Left cardiac atrium (tissue), 4 donors: ENCODE results near the gene REP15. TPM values are rescaled to one million over a fixed set of nuclear protein-coding genes. Genes with fewer than 3 reads are reported as not detected.
"Not testable (repeated sequence)": the region's sequence is repeated elsewhere in the genome, so short reads cannot be mapped to it uniquely, and the experiment has no call there.

Experiments used
- ATAC-seq, 2 donors: fragments of 200-7000 bp; cut with Tn5 transposase; one replicate each; pipeline ENCODE4 v1.9.1; 2020; ENCODE audit warnings: mild to moderate bottlenecking in 2 of 2, moderate library complexity in 2 of 2
- DNase-seq: peaks from one replicate; pipeline ENCODE4 v3.0.0-alpha.2; 2020
- intact Hi-C, 2 donors: fragments of 100-400 bp; cut with DNase I; formaldehyde crosslinking; loops; one replicate each; pipeline versions ENCODE4 v1.14.1 to v1.15.1; 2022 to 2023
- total RNA-seq, 2 donors: library from RNA; stranded (reverse); fragmentation: NEBNext Ultra II Directional; extraction: Animal tissue kit (Norgen Biotek cat#: 25700); gene quantifications; one replicate each; pipeline ENCODE4 v1.2.1, GENCODE V29; 2021
- donor health status: DM: no; HTN: yes; CAD: no.
- donor health status: DM: no; HTN: yes; CAD: no; lungs with severe emphysema.
- donor health status: DM: yes; HTN: yes; CAD: no.
- donor health status: Dilated cardiomyopathy.

Gene REP15
- total RNA-seq, 2 donors from 2014 or later, result 3.2 to 3.5 TPM

DNA sequence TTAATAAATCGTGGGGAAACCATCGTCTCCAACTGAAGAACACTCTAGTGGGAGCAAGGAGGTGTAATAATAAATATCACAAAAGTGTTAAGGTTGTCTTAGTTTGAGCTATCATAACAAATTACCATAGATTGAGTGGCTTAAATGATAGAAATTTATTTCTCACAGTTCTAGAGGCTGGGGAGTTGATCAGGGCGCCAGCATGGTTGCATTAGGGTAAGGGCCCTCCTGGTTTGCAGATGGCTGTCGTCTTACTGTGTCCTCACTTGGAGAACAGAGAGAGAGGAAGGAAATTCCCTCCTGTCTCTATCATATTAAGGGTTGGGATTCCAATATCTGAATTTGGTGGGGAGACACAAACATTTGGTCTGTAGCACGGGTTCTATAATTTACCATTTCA lies 47.4 kb downstream of the REP15 start:
- DNase-seq, result no peak
- ATAC-seq, result no peak
- intact Hi-C loops, result no loop called here

DNA sequence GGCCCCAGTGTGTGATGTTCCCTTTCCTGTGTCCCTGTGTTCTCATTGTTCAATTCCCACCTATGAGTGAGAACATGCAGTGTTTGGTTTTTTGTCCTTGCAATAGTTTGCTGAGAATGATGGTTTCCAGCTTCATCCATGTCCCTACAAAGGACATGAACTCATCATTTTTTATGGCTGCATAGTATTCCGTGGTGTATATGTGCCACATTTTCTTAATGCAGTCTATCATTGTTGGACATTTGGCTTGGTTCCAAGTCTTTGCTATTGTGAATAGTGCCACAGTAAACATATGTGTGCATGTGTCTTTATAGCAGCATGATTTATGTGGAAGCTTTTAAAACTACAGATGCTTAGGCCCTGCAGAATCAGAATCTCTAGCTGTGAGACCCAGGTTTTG lies 49.5 kb downstream of the REP15 start:
- DNase-seq, ATAC-seq, intact Hi-C loops: not testable (repeated sequence)

Other genes with a start within 250 kb of the REP15 start
- gene SMCO2, start 249.7 kb upstream of the REP15 start, total RNA-seq, result not detected
- 100 to 1,000 TPM in 1 of 2 donors, 10 to 100 TPM in 1; 92.7 to 123 TPM for gene PPFIBP1, start 172.2 kb upstream of the REP15 start, total RNA-seq
- gene MRPS35, start 14.4 kb downstream of the REP15 start, total RNA-seq, result 10 to 100 TPM; 40.6 to 44.6 TPM
- 10 to 100 TPM in 1 of 2 donors, 1 to 10 TPM in 1; 7.0 to 12.7 TPM for gene KLHL42, start 83.8 kb downstream of the REP15 start, total RNA-seq
- not detected for gene MANSC4, start 83.8 kb downstream of the REP15 start, total RNA-seq